Nephron progenitor cell (in vitro differentiated cells): ENCODE results near the gene ITGAL.

Experiments
- DNase-seq: peaks from one replicate; pipeline ENCODE4 v3.0.0; 2021
- H3K27ac Mint-ChIP-seq: 2 replicates; pipeline ENCODE4 v1.8.0; 2021; ENCODE audit warnings: mild to moderate bottlenecking, moderate library complexity, mixed read lengths
- H3K27me3 Mint-ChIP-seq: 2 replicates; pipeline ENCODE4 v1.8.0; 2021; ENCODE audit warnings: mild to moderate bottlenecking, low read depth, mixed read lengths; ENCODE audit not compliant: poor library complexity
- H3K36me3 Mint-ChIP-seq: 2 replicates; pipeline ENCODE4 v1.8.0; 2021; ENCODE audit warnings: low read depth, mixed read lengths
- H3K4me1 Mint-ChIP-seq: 2 replicates; pipeline ENCODE4 v1.8.0; 2021; ENCODE audit warnings: mixed read lengths
- H3K4me3 Mint-ChIP-seq: 2 replicates; pipeline ENCODE4 v1.8.0; 2021; ENCODE audit warnings: mild to moderate bottlenecking, moderate library complexity, mixed read lengths
- H3K9me3 Mint-ChIP-seq: 2 replicates; pipeline ENCODE4 v1.8.0; 2021; ENCODE audit warnings: mild to moderate bottlenecking, moderate library complexity, mixed read lengths
- CTCF ChIP-seq: fragments of 200-600 bp; sonication (generic); IDR thresholded peaks from 2 replicates; pipeline ENCODE4 v1.5.0; 2021; ENCODE audit warnings: antibody characterized with exemption

ITGAL gene

GRCh38 chr16:30559690-30560089 lies 87.1 kb downstream of the ITGAL start:
- Mint-ChIP-seq H3K27me3 (peaks cover 19% of the 10 kb centered on the region), H3K4me1 (peaks cover 39% of the 10 kb centered on the region), H3K9me3 (no peaks in the 10 kb centered on the region), H3K36me3 (peaks cover 7% of the 10 kb centered on the region), H3K4me3 (peak overlapping the region; percentile 17), H3K27ac (no peak overlapping the region)
- DNase-seq: no peak
- no peak for TF ChIP-seq CTCF

- TF ChIP-seq CTCF: no peak
- DNase-seq: no peak
- Mint-ChIP-seq H3K4me1 (peaks cover 43% of the 10 kb centered on the region), H3K9me3 (no peaks in the 10 kb centered on the region), H3K4me3 (peak overlapping the region; percentile 48), H3K27me3 (peaks cover 21% of the 10 kb centered on the region), H3K27ac (peak overlapping the region; percentile 89), H3K36me3 (peaks cover 2% of the 10 kb centered on the region)
Observed at GRCh38 chr16:30561089-30561816, 88.7 kb downstream of the ITGAL start.

- TF ChIP-seq CTCF: no peak
- H3K4me3 Mint-ChIP-seq: no peak overlapping the region
- peaks cover 27% of the 10 kb centered on the region for H3K27me3 Mint-ChIP-seq
- no peaks in the 10 kb centered on the region for H3K9me3 Mint-ChIP-seq
- peaks cover 42% of the 10 kb centered on the region for H3K4me1 Mint-ChIP-seq
- no peak overlapping the region for H3K27ac Mint-ChIP-seq
- H3K36me3 Mint-ChIP-seq: no peaks in the 10 kb centered on the region
- no peak for DNase-seq
Observed at GRCh38 chr16:30562021-30562420, 89.5 kb downstream of the ITGAL start.

GRCh38 chr16:30565526-30565925 lies 93.0 kb downstream of the ITGAL start:
- Mint-ChIP-seq H3K4me3 (no peak overlapping the region), H3K4me1 (peaks cover 32% of the 10 kb centered on the region), H3K36me3 (no peaks in the 10 kb centered on the region), H3K27ac (no peak overlapping the region), H3K9me3 (no peaks in the 10 kb centered on the region), H3K27me3 (peaks cover 22% of the 10 kb centered on the region)
- DNase-seq: no peak
- no peak for TF ChIP-seq CTCF

- H3K27ac Mint-ChIP-seq: peak overlapping the region; percentile 55
- peaks cover 19% of the 10 kb centered on the region for H3K27me3 Mint-ChIP-seq
- no peak for TF ChIP-seq CTCF
- DNase-seq: no peak
- H3K4me3 Mint-ChIP-seq: no peak overlapping the region
- H3K36me3 Mint-ChIP-seq: no peaks in the 10 kb centered on the region
- H3K9me3 Mint-ChIP-seq: no peaks in the 10 kb centered on the region
- H3K4me1 Mint-ChIP-seq: peaks cover 34% of the 10 kb centered on the region
Observed at GRCh38 chr16:30565984-30566383, 93.4 kb downstream of the ITGAL start.

GRCh38 chr16:30566531-30566930 lies 94.0 kb downstream of the ITGAL start:
- Mint-ChIP-seq H3K4me3 (no peak overlapping the region), H3K27ac (peak overlapping the region; percentile 68), H3K9me3 (no peaks in the 10 kb centered on the region), H3K36me3 (no peaks in the 10 kb centered on the region), H3K4me1 (peaks cover 31% of the 10 kb centered on the region), H3K27me3 (peaks cover 13% of the 10 kb centered on the region)
- no peak for TF ChIP-seq CTCF
- no peak for DNase-seq
